Brain microvascular endothelial cell (primary cell): ENCODE results near the gene NKAIN4.

Experiments used
- DNase-seq: peaks from one replicate; pipeline ENCODE4 v3.0.0-alpha.2; 2020
- H3K27ac ChIP-seq: fragments of 250-450 bp; sonication (Bioruptor Pico); 2 replicates; pipeline ENCODE4 v1.5.1; 2020; ENCODE audit warnings: mild to moderate bottlenecking, moderate library complexity
- H3K27me3 ChIP-seq: fragments of 250-450 bp; sonication (Bioruptor Pico); replicated peaks from 2 replicates; pipeline ENCODE4 v1.5.1; 2020; ENCODE audit warnings: mild to moderate bottlenecking
- H3K36me3 ChIP-seq: fragments of 250-450 bp; sonication (Bioruptor Pico); replicated peaks from 2 replicates; pipeline ENCODE4 v1.5.1; 2020; ENCODE audit warnings: mild to moderate bottlenecking
- H3K4me3 ChIP-seq: 2 replicates; pipeline ENCODE4 v1.5.1; 2011; ENCODE audit warnings: low read depth, mild to moderate bottlenecking, control low read depth, low read length, moderate library complexity
- in situ Hi-C: cut with HindIII; loops from 2 replicates; pipeline ENCODE4 v1.10.0; 2017; ENCODE audit warnings: low sequenced_read_pairs, low pct_ligation_motif_present
- TF ChIP-seq, protein P1 (sequence below): IDR thresholded peaks from 2 replicates; pipeline ENCODE4 v1.5.1; 2011; ENCODE audit warnings: low read depth, mild to moderate bottlenecking, moderate library complexity, low read length, control low read depth, inconsistent platforms; ENCODE audit errors: missing control alignments

The NKAIN4 gene

DNA sequence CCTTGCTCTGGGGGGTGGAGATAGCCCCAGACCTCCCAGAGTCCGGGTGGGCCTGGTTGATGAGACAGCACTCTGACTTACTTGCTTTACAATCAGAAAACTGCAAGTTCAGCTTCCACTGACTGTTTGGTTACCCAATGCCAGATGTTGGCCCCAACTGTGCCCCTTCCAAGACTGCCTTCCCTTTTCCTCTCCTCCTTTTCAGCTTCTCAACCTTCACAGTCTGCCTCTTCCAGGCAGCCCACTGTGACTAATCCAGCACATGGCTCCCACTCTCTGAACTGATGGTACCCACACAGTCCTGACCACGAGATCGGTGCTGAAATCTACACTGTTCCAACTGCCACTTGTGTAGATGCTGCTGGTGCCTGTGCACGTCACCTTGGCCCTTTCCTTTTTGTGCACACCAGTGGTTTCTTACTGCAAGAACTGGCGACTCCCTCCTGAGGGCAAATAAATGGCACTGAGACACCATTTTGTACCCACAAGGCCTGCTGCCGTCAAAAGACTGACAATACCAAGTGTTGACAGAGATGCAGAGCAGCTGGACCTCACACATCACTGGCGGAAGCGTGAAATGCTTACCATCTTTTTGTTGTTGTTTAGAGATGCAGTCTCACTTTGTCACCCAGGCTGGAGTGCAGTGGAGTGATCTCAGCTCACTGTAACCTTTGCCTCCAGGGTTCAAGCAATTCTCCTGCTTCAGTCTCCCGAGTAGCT is 16.5 kb upstream of the NKAIN4 start:
- peaks cover 5% of the 10 kb centered on the region for H3K27me3 ChIP-seq
- no peak overlapping the region for H3K27ac ChIP-seq
- TF ChIP-seq, protein P1, sequence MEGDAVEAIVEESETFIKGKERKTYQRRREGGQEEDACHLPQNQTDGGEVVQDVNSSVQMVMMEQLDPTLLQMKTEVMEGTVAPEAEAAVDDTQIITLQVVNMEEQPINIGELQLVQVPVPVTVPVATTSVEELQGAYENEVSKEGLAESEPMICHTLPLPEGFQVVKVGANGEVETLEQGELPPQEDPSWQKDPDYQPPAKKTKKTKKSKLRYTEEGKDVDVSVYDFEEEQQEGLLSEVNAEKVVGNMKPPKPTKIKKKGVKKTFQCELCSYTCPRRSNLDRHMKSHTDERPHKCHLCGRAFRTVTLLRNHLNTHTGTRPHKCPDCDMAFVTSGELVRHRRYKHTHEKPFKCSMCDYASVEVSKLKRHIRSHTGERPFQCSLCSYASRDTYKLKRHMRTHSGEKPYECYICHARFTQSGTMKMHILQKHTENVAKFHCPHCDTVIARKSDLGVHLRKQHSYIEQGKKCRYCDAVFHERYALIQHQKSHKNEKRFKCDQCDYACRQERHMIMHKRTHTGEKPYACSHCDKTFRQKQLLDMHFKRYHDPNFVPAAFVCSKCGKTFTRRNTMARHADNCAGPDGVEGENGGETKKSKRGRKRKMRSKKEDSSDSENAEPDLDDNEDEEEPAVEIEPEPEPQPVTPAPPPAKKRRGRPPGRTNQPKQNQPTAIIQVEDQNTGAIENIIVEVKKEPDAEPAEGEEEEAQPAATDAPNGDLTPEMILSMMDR, result no peak
- in situ Hi-C loops, result no loop called here
- H3K36me3 ChIP-seq, result peaks cover 13% of the 10 kb centered on the region
- no peak for DNase-seq
- no peak overlapping the region for H3K4me3 ChIP-seq

DNA sequence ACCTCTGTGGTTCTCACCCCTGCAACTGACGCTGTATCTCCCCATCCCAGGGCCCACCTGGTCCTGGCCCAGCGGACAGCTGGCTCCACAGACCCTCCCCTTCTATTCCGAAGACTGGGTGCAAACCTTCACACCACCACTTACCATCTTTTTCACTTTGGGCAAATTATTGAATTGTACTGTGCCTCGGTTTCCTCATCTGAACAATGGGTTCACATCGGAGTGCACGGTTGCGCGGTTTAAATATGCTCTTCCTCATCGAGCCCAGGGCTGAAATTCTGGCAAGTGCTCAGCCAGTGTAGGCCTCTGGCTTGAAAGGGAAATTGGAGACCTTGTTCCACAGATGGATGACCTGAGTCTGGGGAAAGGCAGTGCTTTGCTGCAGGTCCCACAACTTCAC is 15.5 kb upstream of the NKAIN4 start:
- Histone ChIP-seq H3K4me3 (no peak overlapping the region), H3K36me3 (peaks cover 4% of the 10 kb centered on the region), H3K27ac (no peak overlapping the region), H3K27me3 (peaks cover 11% of the 10 kb centered on the region)
- TF ChIP-seq, protein P1, result no peak
- no peak for DNase-seq
- in situ Hi-C loops, result no loop called here

DNA sequence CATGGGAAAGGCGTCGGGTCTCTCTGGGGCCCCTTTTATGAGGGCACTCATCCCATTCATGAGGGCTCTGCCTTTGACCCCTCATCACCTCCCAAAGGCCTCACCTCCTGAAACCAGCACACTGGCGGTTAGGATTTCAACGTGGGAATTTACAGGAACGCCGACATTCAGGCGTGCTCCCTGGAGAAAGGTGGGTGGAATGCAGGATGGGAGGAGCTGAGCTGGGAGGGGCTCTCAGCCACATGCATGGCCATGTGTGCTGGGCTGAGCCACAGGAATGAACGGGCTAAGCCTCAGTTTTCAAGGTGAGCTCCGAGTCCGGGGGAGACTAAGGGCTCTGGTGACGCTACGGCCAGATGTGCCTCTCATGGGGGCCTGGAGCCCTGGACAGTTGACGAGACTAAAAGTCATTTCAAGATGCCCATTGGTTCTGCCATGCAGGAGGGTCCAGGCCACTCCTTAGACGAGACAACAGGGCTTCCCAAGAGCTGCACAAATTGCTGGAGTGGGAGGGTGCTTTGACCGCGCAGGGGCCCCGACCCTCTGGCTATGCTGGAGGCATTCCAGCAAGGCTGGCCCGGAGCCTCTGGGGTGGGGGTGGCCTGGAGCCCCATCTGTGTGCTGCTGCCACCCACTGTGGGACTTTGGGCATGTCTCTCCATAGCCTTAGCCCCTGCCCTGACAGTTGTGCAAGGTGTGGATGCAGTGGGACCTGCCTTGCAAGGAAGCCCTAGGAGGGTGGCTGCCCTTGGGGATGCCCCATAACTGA is 14.6 kb upstream of the NKAIN4 start:
- TF ChIP-seq, protein P1, result no peak
- Histone ChIP-seq H3K4me3 (no peak overlapping the region), H3K36me3 (no peaks in the 10 kb centered on the region), H3K27ac (no peak overlapping the region), H3K27me3 (peaks cover 14% of the 10 kb centered on the region)
- no peak for DNase-seq
- in situ Hi-C loops, result no loop called here

DNA sequence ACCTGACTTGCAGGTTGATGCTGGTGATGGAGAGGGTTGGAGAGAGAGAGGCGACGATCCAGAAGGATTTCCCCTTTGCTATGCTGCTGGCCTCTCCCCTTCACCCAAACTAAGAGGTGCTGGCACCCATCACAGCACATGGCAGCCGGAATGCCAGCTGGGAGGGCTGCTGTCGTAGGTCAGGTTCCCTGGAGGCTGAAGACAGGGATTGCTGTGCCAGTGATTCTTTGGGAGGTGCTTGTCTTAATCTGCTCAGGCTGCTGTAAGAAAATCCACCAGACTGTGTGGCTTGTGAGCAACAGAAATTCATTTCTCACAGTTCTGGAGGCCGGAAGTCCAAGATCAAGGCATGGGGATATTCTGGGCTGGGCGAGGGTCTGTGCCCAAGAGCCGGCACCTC is 14.0 kb upstream of the NKAIN4 start:
- TF ChIP-seq, protein P1, result no peak

DNA sequence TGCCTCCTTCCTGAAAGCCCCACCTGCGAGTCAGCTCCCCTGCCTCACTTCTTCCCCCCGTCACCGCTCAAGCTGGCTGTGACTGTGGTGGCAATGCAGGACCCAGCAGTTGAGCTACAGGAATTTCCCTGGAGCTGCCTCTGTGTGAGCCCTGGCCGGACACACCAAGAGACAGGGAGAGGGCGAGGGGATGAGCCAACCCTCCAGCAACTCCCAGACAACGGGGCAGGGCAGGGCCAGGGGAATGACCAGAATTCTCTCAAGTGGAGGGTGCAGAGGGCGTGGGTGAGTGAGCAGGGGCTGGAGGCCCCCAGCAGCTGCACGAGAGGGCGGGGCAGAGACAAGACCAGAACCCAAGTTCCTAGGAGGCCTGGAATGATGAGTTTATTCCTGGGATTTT is 13.4 kb upstream of the NKAIN4 start:
- DNase-seq, result no peak
- Histone ChIP-seq H3K36me3 (no peaks in the 10 kb centered on the region), H3K27me3 (peaks cover 18% of the 10 kb centered on the region), H3K4me3 (no peak overlapping the region), H3K27ac (no peak overlapping the region)
- TF ChIP-seq, protein P1, result no peak
- in situ Hi-C loops, result no loop called here

More for the DNA sequence above, 14.0 kb upstream of the NKAIN4 start:
- H3K27ac ChIP-seq, result no peak overlapping the region
- no peak overlapping the region for H3K4me3 ChIP-seq
- no peaks in the 10 kb centered on the region for H3K36me3 ChIP-seq
- peaks cover 17% of the 10 kb centered on the region for H3K27me3 ChIP-seq
- no peak for DNase-seq
- in situ Hi-C loops, result no loop called here
